Astrocyte of the cerebellum (primary cell): Measurements from ENCODE around the gene CPSF4.
A peak's percentile ranks its signal among the peaks of the same experiment; 100 is the strongest.

ENCODE experiments used
- DNase-seq: peaks from one replicate; pipeline ENCODE4 v3.0.0-alpha.2; 2011; ENCODE audit warnings: low read depth
- H3K4me3 ChIP-seq: 2 replicates; pipeline ENCODE4 v1.5.1; 2011; ENCODE audit warnings: mild to moderate bottlenecking, low read depth, low read length, moderate library complexity
- CTCF ChIP-seq: IDR thresholded peaks from 2 replicates; pipeline ENCODE4 v1.5.1; 2012; ENCODE audit warnings: low read length, low read depth, moderate library complexity, mild to moderate bottlenecking; ENCODE audit errors: missing control alignments
- in situ Hi-C: cut with HindIII; loops from 2 replicates; pipeline ENCODE4 v1.10.0; 2017; ENCODE audit warnings: low sequenced_read_pairs

Gene CPSF4

GRCh38 chr7:99438573-99439480 is at the start of gene CPSF4, which contains the start of gene PTCD1:
Gene CPSF4, plus strand, starts transcription at chr7:99438943. Its CDS starts 140 bp downstream, at chr7:99439083.
Gene PTCD1, minus strand, starts transcription at chr7:99438798. Its CDS starts 3,556 bp downstream, at chr7:99435242.
- in situ Hi-C loops: no loop called here
- peak within 1 kb of the TSS; percentile 91 for H3K4me3 ChIP-seq
- TF ChIP-seq CTCF: no peak
- peak; percentile 87 for DNase-seq

GRCh38 chr7:99389772-99390171 is 49.0 kb upstream of the CPSF4 start:
- TF ChIP-seq CTCF: no peak
- H3K4me3 ChIP-seq: no peak overlapping the region
- in situ Hi-C loops: no loop called here
- DNase-seq: no peak

GRCh38 chr7:99390941-99391602 is 47.7 kb upstream of the CPSF4 start:
- no peak overlapping the region for H3K4me3 ChIP-seq

GRCh38 chr7:99392046-99392445 is 46.7 kb upstream of the CPSF4 start:
- H3K4me3 ChIP-seq: no peak overlapping the region
- DNase-seq: no peak
- in situ Hi-C loops: no loop called here
- no peak for TF ChIP-seq CTCF

More at GRCh38 chr7:99390941-99391602, 47.7 kb upstream of the CPSF4 start:
- no peak for DNase-seq
- in situ Hi-C loops: no loop called here
- no peak for TF ChIP-seq CTCF

DNA sequence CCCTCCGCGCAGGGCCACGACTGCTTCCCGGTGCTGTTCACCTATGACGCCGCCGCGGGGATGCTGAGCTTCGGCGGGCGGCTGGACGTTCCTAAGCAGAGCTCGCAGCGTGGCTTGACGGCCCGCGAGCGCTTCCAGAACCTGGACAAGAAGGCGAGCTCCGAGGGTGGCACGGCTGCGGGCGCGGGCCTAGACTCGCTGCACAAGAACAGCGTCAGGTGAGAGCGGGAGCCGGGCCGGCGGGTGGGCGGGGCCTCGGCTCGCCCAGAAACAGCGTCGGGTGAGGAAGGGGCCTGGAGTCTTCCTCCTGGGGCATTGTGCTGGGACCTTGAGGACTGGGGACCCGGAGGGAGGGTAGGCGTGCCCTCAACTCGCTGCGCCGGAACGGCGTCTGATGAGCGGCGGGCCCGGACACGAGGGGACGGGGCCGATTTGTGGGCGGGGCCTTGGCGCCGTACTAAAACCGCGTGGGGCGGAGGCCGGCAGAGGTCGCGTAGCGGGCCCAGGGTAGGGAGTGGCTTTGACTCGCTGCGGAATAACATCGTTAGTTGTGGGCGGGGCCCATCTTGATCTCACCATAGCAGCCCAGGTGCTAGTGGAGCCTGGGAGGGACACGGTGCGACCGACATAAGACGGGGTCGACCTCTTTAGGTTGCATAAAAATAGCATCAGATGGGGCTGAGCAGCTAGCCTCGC is 45.9 kb upstream of the CPSF4 start:
- TF ChIP-seq CTCF: no peak
- in situ Hi-C loops: no loop called here
- H3K4me3 ChIP-seq: peak overlapping the region; percentile 51
- no peak for DNase-seq
